Stimulated activated CD4-positive, alpha-beta T cell treated with anti-CD3 and anti-CD28 coated beads, Interleukin-12 subunit alpha, Interleukin-12 subunit beta, amount 100 ng/mL, for 48 hours (primary cell): Measurements from ENCODE around the gene OR5M10.
"Not testable (repeated sequence)": the region's sequence is repeated elsewhere in the genome, so short reads cannot be mapped to it uniquely, and the experiment has no call there.

Experiments
- DNase-seq, 3 donors: peaks; one replicate each; pipeline ENCODE4 v3.0.0-alpha.2; 2020; ENCODE audit warnings: low read depth in 2 of 3, low spot score in 1 of 3

Gene OR5M10

GRCh38 chr11:56577621-56578020 is at the start of gene OR5M10:
Gene OR5M10 (minus strand): TSS chr11:56577721. CDS start chr11:56577721, 0 bp downstream.
- DNase-seq: no peak

GRCh38 chr11:56625946-56626345 is 48.4 kb upstream of the OR5M10 start:
- no peak for DNase-seq

GRCh38 chr11:56624661-56625110 is 47.2 kb upstream of the OR5M10 start:
- DNase-seq: peak in 1 of 3 donors; percentile 3

- no peak for DNase-seq
Observed at GRCh38 chr11:56611174-56611573, 33.7 kb upstream of the OR5M10 start.

- not testable (repeated sequence) for DNase-seq
Observed at GRCh38 chr11:56592088-56592717, 14.7 kb upstream of the OR5M10 start.

GRCh38 chr11:56558574-56558973 is 18.9 kb downstream of the OR5M10 start:
- DNase-seq: no peak

- DNase-seq: not testable (repeated sequence)
Observed at GRCh38 chr11:56554691-56555090, 22.8 kb downstream of the OR5M10 start.

- DNase-seq: no peak
Observed at GRCh38 chr11:56545531-56545930, 32.0 kb downstream of the OR5M10 start.

GRCh38 chr11:56543739-56544138 is 33.8 kb downstream of the OR5M10 start:
- no peak for DNase-seq

GRCh38 chr11:56543157-56543556 is 34.4 kb downstream of the OR5M10 start, which contains the start of gene OR5M11:
Gene OR5M11 (minus strand): TSS chr11:56543257. CDS start chr11:56543257, 0 bp downstream.
- DNase-seq: no peak

- DNase-seq: no peak
Observed at GRCh38 chr11:56533054-56533740, 44.3 kb downstream of the OR5M10 start.

- DNase-seq: no peak
Observed at GRCh38 chr11:56531856-56532255, 45.7 kb downstream of the OR5M10 start.
